Measurements from ENCODE around the gene WNT3A.

The WNT3A gene

DNA sequence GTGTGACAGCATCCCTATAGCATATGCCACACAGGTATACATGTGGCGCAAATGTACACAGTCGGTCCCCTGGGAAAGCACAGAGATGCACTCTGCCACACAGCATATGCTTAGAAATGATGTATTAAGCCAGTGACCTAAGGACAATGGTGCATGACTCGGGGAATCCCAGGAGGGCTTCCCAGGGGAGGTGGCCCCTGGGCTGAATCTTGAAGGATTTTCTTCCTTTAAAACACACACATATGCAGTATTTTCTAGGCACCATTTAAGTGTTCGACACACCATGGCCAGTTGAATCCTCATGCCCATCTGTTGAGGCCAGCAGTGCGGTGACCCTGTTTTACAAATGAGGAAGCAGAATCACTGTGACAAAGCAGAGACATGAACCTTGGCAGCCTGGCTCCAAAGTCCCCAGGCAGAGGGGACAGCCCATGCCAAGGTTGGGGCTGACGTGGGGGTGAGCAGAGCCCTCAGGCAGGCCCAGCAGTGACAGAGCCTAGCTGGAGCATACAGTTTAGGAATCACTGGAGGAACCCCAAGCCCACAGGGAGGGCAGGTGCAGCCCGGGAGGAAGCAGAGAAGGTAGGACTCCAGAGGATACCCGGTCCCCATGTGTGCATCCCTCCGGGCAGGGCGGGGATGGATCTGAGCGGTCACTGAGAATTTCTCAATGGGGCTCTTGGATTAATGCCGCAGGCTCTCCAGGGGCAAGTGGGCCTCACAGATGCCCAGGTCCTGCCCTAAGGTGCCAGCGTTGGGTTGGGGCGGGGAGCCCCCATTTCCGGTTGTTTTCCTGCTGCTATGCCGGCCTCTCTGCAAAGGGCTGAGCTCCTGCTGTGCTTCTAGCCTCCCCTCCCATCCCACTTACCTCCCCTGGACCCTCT, 28.4 kb downstream of the WNT3A start:
- no peak for DNase-seq

- DNase-seq: no peak
Observed at GRCh38 chr1:228035844-228036243, 29.0 kb downstream of the WNT3A start.

DNA sequence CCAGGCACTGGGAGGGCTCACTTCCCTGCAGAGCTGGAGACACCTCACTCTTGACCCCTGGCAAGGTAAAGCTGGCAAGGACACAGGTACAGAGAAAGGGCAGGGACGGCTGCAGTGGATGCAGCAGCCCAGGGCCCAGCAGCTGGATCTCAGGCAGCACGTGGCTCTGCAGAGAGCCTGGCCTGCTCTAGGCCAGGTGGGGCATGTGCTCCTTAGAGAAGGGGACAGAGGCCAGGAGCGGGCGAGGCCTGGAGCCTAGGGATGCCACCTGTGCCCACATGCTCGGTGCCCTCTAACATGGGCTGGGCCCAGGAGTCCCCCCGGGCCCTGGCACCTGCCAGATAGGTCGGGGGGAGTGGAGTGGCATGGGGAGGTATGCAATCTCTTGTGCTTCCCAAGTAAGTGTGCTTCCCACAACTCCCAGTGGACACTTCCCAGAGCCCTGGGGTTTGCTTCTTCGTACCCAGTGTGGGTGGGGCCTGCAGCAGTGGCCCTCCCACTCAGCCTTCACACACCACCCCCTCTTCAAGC, 30.0 kb downstream of the WNT3A start:
- DNase-seq: no peak

DNA sequence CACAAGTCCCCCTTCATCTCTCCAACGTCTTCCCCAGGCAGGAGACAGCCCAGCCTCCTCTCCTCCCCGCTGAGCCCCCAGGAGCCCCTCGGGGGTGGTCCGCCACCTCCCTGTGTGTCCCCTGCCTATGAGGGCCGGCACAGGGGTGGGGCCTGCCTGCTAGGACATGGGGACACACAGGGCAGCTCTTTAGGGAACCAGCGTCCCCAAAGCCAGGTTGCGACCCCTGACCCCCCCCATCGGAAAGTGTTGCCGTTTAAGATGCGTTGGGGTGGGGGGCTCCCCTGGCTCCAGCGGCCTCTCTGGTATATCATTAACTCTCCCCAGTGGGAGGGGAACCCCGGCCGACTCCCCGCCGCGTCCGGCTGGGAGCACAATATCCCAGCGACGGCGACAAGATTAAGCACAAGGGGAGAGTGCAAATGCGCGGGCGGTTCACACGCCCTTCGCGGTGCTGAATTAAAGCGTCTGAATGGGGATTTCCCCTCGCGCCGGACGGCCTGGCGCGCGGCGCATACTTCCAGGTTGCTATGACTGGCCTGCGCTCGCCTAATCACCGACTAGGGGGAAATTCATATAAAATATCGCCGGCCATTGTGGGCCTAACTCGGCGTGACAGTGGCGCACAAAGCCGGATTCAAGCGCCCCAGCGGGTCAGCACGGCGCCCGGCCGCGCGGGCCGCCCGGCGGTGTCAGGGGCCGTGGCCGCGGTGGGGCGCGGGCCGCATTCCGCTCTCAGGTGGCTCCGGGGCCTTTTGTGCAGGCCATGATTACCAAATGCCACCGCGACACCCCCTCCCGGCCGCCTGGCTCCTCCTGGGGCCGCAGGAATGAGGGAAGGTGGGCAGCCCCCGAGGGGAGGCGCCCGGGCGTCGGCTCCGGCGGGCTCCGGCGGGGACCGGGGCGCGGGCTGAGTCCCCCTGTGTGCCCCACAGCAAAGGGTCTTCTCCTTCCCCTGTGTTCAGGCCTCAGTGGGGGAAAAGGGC, 30.9 kb downstream of the WNT3A start:
- DNase-seq: no peak

GRCh38 chr1:228038387-228039005, 31.7 kb downstream of the WNT3A start:
- DNase-seq: no peak

DNA sequence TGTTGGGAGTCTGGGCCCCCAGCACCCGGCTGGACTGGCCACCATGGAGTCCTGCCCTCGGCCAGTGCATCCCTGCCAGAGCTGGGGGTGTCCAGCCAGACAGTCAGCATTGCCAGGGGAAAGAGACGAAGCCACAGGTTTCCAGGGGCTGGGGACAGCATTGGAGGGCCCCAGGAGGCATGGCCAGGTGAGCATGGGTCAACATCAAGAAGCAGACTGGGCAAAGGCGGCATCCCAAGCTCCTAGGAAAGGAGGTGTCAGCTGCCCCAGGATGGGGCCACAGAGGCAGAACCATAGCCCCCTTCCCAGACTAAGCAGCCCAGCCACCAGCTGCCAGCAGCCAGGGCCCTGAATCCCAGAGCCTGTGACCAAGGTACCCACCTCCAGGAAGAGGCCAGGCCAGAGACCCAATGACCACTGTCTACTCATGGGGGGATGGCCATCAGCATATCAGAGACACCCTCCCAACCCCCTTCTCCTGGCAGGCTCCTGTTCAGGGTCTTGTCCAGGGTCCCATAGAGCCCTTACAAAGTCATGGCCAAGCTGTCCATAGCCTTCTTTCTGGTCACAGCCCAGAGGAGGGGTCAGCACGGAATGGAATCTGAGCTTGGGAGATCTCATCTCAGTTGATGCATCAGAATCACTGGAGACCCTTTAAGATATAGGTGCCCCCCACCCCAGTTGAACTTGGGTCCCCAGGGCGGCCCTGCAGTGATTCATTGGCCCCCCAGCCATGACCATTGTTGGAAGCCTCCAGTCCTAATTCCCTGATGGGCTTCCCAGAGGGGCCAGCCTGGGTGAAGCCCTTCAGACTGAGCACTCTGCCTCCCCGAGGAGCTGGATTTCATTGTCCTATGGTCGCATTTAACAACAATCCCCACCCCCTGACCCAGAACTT, 32.5 kb downstream of the WNT3A start:
- DNase-seq: no peak

- no peak for DNase-seq
Observed at GRCh38 chr1:228039986-228040385, 33.2 kb downstream of the WNT3A start.

DNA sequence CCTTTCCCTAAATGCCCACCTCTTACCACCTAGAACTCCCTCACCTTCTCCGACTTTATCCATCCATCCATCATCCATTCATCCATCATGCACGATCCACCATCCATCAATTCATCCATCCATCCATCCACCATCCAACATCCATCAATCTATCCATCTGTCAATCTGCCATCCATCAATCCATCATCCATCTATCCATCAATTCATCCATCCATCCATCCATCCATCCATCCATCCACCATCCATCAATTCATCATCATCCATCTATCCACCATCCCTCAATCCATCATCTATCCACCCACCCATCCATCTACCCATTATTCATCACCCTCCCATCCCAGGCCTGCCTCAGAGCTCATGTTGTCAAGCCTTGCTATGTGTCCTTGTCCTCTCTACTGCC, 34.5 kb downstream of the WNT3A start:
- DNase-seq: no peak

- DNase-seq: no peak
Observed at GRCh38 chr1:228042508-228042907, 35.7 kb downstream of the WNT3A start.

DNA sequence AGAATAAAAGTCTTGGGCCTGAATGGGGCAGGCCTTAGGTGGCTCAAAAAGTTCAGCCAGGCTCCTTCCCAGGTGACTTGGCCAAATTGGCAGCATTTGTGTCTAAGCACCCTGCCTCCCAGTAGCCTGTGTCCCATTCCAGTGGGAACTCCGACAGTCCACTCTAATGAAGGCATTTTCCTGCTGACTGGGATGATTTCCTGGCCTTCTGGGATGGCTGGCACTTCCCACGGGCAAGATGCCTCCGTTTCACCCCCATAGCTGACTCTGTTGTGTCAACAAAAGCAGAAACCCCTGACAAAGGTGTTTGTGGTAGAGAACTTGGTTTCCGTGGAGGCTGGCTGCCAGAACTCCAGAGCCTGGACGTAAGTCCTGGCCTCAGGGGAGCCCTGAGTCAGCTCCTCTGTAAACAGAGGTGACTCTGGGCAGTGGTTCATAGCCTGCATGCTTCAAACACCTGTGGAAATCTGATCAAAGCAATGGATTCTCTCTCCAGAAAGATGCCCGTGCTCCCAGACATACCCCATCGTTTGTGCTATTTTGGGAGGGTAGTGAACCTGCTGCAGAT, 36.6 kb downstream of the WNT3A start:
- DNase-seq: no peak

GRCh38 chr1:228044961-228045360, 38.2 kb downstream of the WNT3A start:
- DNase-seq: no peak

- no peak for DNase-seq
Observed at GRCh38 chr1:228045405-228045804, 38.6 kb downstream of the WNT3A start.

DNA sequence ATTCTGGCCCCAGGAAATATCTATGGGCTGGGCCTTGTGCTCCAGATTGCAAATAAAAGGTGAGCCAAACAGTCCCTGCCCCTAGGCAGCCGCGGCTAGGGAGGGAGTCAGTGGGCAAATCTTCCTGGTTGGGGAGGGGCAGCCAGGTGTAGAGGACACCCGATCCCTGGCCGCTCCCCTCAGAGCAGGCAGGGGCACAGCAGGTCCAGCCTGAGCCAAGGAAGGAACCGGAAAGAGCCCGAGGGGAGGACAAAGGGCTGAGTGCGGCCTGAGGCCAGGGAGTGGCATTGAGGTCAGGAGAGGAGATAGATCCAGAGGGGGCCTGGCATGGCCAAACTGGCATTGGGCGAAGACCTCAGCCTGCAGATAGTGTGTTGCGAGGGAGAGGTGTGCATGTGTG, 39.1 kb downstream of the WNT3A start:
- no peak for DNase-seq

DNA sequence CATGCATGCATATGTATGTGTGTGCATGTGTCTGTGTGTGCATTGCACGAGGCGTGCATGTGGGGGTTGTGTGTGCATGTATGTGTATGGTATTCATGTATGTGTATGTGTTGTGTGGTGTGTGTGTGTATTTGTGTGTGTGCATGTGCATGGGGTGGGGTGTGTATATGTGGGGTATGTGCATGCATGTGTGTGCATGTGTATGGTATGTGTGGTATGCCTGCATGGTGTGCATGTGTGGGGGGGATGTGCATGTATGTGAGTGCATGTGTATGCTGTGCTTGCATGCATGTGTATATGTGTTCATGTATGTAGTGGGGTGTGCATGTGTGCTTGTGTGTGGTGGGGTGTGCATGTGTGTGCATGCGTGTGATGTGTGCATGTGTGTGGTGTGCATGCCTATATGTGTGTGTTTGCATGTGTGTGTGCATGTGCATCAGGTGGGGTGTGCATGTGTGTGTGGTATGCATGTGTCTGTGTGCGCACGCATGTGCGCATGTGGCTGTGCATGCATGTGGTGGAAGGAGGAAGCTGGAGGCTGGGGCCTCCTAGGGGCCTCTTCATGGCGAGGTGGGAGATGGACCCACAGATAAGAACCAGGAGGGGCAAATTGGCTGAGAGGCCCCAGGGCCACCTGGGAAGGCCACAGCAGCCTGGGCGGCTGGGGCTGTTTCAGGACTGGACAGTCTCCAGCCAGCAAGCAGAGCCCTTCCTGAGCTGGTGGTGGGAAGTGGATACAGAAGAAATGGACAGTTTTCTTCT, 39.8 kb downstream of the WNT3A start:
- no peak for DNase-seq

DNA sequence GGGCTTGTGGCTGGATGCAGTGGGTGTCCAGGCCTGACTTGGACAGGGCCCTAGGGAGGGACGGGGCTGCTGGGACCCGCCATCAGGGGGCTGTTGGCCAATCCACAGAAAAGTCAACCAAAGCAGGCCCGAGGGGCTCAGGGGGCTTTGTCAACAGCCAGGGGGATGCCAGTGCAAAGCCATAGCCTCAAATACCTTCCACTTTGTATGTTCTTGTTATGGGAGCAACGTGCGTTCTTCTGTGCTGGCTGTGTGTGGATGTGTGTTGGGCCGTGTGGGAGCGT, 40.3 kb downstream of the WNT3A start:
- no peak for DNase-seq

GRCh38 chr1:228048120-228048519, 41.3 kb downstream of the WNT3A start:
- DNase-seq: no peak

DNA sequence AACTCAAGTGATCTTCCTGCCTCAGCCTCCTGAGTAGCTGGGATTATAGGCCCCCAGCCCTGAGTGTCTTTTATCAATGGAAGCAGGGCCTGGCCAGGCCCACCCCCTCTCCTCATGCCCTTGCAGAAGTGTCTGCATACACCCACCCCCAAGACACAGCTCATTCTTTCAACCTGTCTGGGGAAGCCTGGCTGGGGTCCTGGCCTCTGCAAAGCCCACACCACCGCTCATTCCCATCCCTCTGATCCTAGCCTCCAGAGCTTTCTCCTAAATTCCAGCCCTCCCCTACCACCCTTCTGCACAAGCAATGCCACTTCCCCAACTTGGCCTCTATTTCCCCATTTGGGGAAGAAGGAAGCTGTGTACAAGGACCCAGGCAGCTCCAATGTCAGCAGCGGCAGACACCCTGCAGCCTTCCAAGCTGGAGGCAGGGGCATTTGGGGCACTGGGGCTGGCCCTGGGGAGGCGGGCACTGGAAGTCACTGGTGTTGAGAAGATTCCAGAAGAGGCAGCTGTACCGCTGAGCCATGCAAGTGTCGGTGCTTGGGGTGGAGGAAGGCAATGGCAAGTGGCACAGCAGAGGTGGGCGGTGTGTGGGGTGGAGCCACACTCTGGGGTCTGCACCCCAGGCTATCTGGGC, 42.0 kb downstream of the WNT3A start:
- no peak for DNase-seq

DNA sequence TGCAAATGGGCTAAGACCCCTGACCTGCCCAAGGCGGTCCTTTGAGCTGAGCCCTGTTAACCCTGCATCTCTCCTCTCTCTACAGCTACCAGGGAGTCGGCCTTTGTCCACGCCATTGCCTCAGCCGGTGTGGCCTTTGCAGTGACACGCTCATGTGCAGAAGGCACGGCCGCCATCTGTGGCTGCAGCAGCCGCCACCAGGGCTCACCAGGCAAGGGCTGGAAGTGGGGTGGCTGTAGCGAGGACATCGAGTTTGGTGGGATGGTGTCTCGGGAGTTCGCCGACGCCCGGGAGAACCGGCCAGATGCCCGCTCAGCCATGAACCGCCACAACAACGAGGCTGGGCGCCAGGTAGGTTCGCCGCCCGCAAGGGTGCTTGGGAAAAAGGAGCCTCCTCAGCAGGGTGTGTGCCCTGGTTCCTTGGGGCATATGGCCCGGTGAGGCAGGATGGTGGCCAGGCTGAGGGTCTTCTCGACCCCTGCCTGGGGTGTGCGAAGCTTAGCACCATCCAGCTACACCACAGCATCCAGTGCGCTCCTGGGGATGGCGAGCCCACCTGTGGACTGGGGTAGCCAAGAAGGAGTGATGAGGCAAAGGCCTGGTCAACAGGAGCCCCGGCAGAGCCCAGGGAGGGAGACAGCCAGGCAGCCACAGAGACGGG, 43.9 kb downstream of the WNT3A start:
- DNase-seq: no peak

GRCh38 chr1:228058172-228058948, 51.6 kb downstream of the WNT3A start:
- no peak for DNase-seq

Measured in bone marrow (tissue), 2 donors.